ENCODE results near the gene GNGT1.

Gene GNGT1

GRCh38 chr7:93944673-93945072 is 38.3 kb downstream of the GNGT1 start:
- TF ChIP-seq ZFX (IDR thresholded peaks at IDR 0.05; ENCODE audit: borderline replicate concordance), result no peak
- TF ChIP-seq CTCF (IDR thresholded peaks at IDR 0.05), result no peak
- no peak overlapping the region for H3K27ac ChIP-seq

- no peak for TF ChIP-seq ZFX (IDR thresholded peaks at IDR 0.05; ENCODE audit: borderline replicate concordance)
- TF ChIP-seq CTCF (IDR thresholded peaks at IDR 0.05), result no peak
Observed at GRCh38 chr7:93945083-93945482, 38.7 kb downstream of the GNGT1 start.

GRCh38 chr7:93945756-93946535 is 39.6 kb downstream of the GNGT1 start:
- no peak for TF ChIP-seq CTCF (IDR thresholded peaks at IDR 0.05)

More at GRCh38 chr7:93945083-93945482, 38.7 kb downstream of the GNGT1 start:
- H3K27ac ChIP-seq, result no peak overlapping the region

GRCh38 chr7:93948106-93948505 is 41.7 kb downstream of the GNGT1 start:
- H3K27ac ChIP-seq, result no peak overlapping the region
- no peak for TF ChIP-seq CTCF (IDR thresholded peaks at IDR 0.05)
- TF ChIP-seq ZFX (IDR thresholded peaks at IDR 0.05; ENCODE audit: borderline replicate concordance), result no peak

More at GRCh38 chr7:93945756-93946535, 39.6 kb downstream of the GNGT1 start:
- no peak overlapping the region for H3K27ac ChIP-seq

- TF ChIP-seq CTCF (IDR thresholded peaks at IDR 0.05), result no peak
- no peak for TF ChIP-seq ZFX (IDR thresholded peaks at IDR 0.05; ENCODE audit: borderline replicate concordance)
- H3K27ac ChIP-seq, result no peak overlapping the region
Observed at GRCh38 chr7:93948873-93949272, 42.5 kb downstream of the GNGT1 start.

GRCh38 chr7:93949423-93949822 is 43.1 kb downstream of the GNGT1 start:
- TF ChIP-seq CTCF (IDR thresholded peaks at IDR 0.05) (no peak), ZFX (IDR thresholded peaks at IDR 0.05; ENCODE audit: borderline replicate concordance) (no peak)
- H3K27ac ChIP-seq, result no peak overlapping the region

- H3K27ac ChIP-seq, result no peak overlapping the region
- no peak for TF ChIP-seq ZFX (IDR thresholded peaks at IDR 0.05; ENCODE audit: borderline replicate concordance)
- no peak for TF ChIP-seq CTCF (IDR thresholded peaks at IDR 0.05)
Observed at GRCh38 chr7:93955304-93955703, 48.9 kb downstream of the GNGT1 start.

Data from 22Rv1 (cell line).